GM18526 (cell line): Measurements from ENCODE around the gene GNAS-AS1.
A peak's percentile ranks its signal among the peaks of the same experiment; 100 is the strongest.

ENCODE experiments used
- POLR2A ChIP-seq: IDR thresholded peaks from 3 replicates; pipeline ENCODE4 v1.6.1; 2011; ENCODE audit not compliant: insufficient read length; ENCODE audit errors: extremely low read depth

The GNAS-AS1 gene

GRCh38 chr20:58850693-58851174 lies at the start of gene GNAS-AS1:
GNAS-AS1 (minus strand) TSS chr20:58850902.
- TF ChIP-seq POLR2A: peak; percentile 52

DNA sequence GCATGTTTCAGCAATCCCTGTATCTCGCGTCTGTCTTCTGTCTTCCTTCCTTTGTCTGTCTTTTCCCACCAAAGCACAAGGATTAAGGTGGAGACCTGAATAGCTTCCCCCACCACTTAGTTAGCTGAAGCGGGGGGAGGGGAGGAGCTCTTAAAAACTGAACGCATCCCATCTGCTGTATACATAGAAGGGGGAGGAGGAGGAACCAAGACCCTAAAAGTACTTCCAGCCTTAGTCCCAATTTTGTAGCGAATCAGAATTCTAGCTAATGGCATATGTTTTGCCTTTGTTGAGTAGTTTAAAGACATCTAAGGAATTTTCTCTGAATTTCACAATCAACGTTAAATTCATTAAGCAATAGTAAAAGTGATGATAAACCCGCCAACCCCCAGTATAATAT lies 49.7 kb upstream of the GNAS-AS1 start:
- TF ChIP-seq POLR2A: no peak

DNA sequence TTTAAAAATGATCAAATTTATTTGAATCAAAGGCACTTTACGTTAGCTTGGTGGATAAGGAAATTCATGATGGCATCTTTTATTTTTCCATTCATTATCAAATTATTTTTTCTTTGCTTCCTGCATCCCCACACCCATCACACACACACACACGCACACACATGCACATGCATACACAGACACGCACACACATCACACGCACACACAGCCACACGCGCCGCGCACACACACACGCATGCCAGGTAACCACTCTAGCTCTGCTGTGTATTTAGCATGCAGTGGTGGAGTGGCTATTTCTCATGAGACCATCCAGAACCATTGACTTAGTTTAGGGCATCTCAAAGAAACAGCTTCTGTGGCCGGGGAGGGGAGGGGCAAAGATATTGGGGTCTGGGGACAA lies 48.8 kb upstream of the GNAS-AS1 start:
- TF ChIP-seq POLR2A: no peak

DNA sequence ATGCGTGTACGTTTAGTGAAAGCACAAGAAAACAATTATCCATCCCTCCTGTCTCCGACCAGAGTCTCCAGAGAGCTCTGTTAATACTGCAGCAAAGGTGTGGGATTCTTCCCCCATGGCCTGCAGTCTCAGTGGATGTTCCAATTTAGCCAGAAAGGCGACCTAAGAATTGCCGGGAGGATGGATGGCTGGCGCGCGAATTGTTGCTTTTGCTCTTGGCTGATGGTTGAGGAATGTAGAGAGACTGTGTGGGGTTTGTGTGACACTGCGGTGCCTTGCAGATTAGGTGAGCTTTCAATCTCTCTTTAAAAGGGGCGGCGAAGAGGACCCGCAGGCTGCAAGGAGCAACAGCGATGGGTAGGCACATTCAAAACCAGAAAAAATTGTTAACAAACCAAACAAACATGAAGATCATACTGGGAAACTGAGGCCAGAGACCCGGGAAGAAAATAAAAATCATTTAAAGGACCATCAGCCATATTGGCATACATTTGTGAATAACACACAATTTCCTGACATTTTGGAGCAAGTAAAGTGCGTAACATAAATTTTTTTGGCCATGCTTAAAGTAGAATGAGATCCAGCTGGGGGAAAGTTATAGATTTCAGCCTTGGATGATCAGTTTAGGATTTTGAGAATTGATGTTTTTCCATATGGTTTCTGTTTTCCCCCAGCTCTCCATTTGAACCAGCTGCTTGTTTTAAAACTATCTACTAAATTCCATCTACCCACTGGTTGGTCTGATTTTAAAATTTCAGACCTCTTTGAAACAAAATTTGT lies 48.1 kb upstream of the GNAS-AS1 start:
- TF ChIP-seq POLR2A: no peak

DNA sequence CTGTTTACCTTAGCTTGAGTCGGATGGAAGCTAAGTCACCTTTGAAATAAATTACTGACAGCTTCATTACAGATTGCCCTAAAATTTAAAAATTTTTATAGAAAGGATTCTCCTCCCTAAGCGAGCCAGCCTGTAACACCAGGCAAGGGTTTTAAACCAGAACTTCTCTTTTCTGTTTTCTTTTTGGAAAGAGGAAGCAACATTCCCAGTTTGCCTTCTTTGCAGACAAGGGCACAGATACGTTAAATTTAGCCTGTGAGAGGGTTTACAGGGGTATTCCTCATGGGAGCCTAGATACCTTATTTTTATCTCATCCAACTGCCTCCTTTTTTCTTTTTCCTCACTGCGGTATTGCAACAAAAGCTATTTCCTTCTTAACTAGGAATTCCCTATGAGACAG lies 46.8 kb upstream of the GNAS-AS1 start:
- TF ChIP-seq POLR2A: no peak

- TF ChIP-seq POLR2A: no peak
Observed at GRCh38 chr20:58896820-58897219, 46.1 kb upstream of the GNAS-AS1 start.

GRCh38 chr20:58895448-58896180 lies 44.9 kb upstream of the GNAS-AS1 start:
- TF ChIP-seq POLR2A: no peak

GRCh38 chr20:58894652-58895447 lies 44.1 kb upstream of the GNAS-AS1 start:
- no peak for TF ChIP-seq POLR2A

GRCh38 chr20:58893355-58894120 lies 42.8 kb upstream of the GNAS-AS1 start:
- TF ChIP-seq POLR2A: no peak

GRCh38 chr20:58892932-58893224 lies 42.2 kb upstream of the GNAS-AS1 start:
- peak; percentile 6 for TF ChIP-seq POLR2A

GRCh38 chr20:58892141-58892931 lies 41.6 kb upstream of the GNAS-AS1 start:
- peak; percentile 26 for TF ChIP-seq POLR2A

- no peak for TF ChIP-seq POLR2A
Observed at GRCh38 chr20:58891718-58892140, 41.0 kb upstream of the GNAS-AS1 start.

DNA sequence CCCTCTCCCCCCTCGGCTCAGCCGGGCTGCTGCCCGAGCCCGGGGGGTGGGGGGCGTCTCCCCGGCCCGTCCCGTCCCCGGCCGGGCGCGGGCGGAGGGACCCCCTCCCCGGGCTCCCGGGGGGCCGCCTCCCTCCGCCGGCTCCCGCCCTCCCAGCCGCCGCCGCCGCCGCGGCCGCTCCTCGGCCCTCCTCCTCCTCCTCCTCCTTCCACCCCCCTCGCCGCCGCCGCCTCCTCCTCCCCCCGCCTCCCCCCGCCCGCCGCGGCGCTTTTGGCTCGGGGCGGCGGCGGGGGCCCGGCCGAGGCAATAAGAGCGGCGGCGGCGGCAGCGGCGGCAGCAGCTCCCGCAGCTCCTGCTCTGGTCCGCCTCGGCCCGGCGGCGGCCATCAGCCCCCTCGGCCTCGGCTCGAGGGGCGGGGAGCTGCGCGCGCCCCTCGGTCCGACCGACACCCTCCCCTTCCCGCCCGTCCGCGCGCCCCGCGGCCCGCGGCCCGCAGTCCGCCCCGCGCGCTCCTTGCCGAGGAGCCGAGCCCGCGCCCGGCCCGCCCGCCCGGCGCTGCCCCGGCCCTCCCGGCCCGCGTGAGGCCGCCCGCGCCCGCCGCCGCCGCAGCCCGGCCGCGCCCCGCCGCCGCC lies 40.5 kb upstream of the GNAS-AS1 start:
- TF ChIP-seq POLR2A: peak; percentile 85
